A549 (cell line): ENCODE results near the gene RTN4RL2.

ENCODE experiments used
- EP300 ChIP-seq, 2 experiments: fragments of >200 bp; sonication (Bioruptor Twin); formaldehyde crosslinking; IDR thresholded peaks; 2 replicates in 1 of 2; 3 replicates in 1 of 2; pipeline ENCODE4 v1.6.1; 2016 to 2017
- HDAC2 ChIP-seq: fragments of 200-600 bp; sonication (generic); IDR thresholded peaks from 2 replicates; pipeline ENCODE4 v1.6.1; 2016
- MAFK ChIP-seq: fragments of 450-650 bp; IDR thresholded peaks from 2 replicates; pipeline ENCODE4 v1.6.1; 2014; ENCODE audit not compliant: partially characterized antibody
- NFE2L2 ChIP-seq: fragments of 150-350 bp; conservative IDR thresholded peaks from 2 replicates; pipeline ENCODE4 v1.6.1; 2014; ENCODE audit warnings: low read length
- PHF8 ChIP-seq: fragments of 200-600 bp; sonication (generic); IDR thresholded peaks from 2 replicates; pipeline ENCODE4 v1.6.1; 2016; ENCODE audit warnings: low read depth, mild to moderate bottlenecking, antibody characterized with exemption, moderate library complexity, borderline replicate concordance
- POLR2A ChIP-seq: IDR thresholded peaks from 2 replicates; pipeline ENCODE4 v1.6.1; 2012; ENCODE audit warnings: mild to moderate bottlenecking, low read length
- ZFP36 ChIP-seq: fragments of 450-650 bp; IDR thresholded peaks from 2 replicates; pipeline ENCODE4 v1.6.1; 2014; ENCODE audit warnings: borderline replicate concordance; ENCODE audit not compliant: partially characterized antibody
- TF ChIP-seq, protein P1 (sequence below): fragments of >200 bp; sonication (Bioruptor Twin); formaldehyde crosslinking; IDR thresholded peaks from 3 replicates; pipeline ENCODE4 v1.5.1; 2016
- TF ChIP-seq, protein P2 (sequence below): fragments of 450-650 bp; IDR thresholded peaks from 2 replicates; pipeline ENCODE4 v1.6.1; 2014; ENCODE audit warnings: antibody characterized with exemption

DNA sequence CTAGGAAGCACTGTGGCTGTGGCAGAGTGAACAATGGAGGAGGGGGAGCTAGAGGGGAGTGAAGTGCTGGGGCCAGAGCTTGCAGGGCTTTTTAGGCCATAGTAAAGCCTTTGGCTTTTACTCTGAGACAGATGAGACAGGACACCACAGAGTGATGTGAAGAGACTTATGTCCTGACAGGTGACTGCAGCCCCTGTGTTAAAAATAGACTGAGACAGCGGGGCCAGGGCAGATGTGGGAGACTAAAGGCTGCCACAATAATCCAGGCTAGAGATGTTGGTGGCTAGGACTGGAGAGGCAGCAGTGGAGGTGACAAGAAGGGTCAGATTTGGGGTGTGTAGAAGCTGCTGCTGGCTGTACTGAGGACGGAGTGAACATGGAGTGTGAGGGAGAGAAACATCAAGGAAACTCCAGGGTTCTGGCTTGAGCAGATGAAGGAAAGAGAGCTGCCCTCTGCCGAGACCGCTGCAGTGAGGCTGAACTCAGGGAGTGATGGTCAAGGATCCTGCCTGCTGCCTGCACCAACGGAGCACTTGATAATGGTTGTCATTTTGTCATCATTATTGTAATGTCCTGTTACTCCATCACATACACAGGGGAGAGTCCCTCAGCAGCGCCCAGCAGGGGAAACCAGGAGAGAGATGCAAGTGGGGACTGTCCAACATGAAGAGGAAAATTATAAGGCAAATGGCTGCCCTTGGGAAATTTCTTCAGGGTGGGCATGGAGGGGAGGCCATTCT, 27.8 kb downstream of the RTN4RL2 start:
- TF ChIP-seq, protein P1, sequence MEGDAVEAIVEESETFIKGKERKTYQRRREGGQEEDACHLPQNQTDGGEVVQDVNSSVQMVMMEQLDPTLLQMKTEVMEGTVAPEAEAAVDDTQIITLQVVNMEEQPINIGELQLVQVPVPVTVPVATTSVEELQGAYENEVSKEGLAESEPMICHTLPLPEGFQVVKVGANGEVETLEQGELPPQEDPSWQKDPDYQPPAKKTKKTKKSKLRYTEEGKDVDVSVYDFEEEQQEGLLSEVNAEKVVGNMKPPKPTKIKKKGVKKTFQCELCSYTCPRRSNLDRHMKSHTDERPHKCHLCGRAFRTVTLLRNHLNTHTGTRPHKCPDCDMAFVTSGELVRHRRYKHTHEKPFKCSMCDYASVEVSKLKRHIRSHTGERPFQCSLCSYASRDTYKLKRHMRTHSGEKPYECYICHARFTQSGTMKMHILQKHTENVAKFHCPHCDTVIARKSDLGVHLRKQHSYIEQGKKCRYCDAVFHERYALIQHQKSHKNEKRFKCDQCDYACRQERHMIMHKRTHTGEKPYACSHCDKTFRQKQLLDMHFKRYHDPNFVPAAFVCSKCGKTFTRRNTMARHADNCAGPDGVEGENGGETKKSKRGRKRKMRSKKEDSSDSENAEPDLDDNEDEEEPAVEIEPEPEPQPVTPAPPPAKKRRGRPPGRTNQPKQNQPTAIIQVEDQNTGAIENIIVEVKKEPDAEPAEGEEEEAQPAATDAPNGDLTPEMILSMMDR: no peak
- no peak for TF ChIP-seq ZFP36
- TF ChIP-seq EP300 (IDR thresholded peaks at IDR 0.05): no peak
- TF ChIP-seq POLR2A: no peak
- TF ChIP-seq, protein P2, sequence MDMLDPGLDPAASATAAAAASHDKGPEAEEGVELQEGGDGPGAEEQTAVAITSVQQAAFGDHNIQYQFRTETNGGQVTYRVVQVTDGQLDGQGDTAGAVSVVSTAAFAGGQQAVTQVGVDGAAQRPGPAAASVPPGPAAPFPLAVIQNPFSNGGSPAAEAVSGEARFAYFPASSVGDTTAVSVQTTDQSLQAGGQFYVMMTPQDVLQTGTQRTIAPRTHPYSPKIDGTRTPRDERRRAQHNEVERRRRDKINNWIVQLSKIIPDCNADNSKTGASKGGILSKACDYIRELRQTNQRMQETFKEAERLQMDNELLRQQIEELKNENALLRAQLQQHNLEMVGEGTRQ: no peak
- no peak for TF ChIP-seq NFE2L2
- TF ChIP-seq PHF8: no peak
- no peak for TF ChIP-seq MAFK
- TF ChIP-seq HDAC2: no peak
